C4-2B (cell line): Measurements from ENCODE around the gene SLC3A2.

ENCODE experiments used
- ZFX ChIP-seq: fragments of 450-650 bp; IDR thresholded peaks from 2 replicates; pipeline ENCODE4 v1.6.1; 2017
- TF ChIP-seq, protein P1 (sequence below): fragments of 450-650 bp; conservative IDR thresholded peaks from 2 replicates; pipeline ENCODE4 v1.5.1; 2017; ENCODE audit warnings: mild to moderate bottlenecking

DNA sequence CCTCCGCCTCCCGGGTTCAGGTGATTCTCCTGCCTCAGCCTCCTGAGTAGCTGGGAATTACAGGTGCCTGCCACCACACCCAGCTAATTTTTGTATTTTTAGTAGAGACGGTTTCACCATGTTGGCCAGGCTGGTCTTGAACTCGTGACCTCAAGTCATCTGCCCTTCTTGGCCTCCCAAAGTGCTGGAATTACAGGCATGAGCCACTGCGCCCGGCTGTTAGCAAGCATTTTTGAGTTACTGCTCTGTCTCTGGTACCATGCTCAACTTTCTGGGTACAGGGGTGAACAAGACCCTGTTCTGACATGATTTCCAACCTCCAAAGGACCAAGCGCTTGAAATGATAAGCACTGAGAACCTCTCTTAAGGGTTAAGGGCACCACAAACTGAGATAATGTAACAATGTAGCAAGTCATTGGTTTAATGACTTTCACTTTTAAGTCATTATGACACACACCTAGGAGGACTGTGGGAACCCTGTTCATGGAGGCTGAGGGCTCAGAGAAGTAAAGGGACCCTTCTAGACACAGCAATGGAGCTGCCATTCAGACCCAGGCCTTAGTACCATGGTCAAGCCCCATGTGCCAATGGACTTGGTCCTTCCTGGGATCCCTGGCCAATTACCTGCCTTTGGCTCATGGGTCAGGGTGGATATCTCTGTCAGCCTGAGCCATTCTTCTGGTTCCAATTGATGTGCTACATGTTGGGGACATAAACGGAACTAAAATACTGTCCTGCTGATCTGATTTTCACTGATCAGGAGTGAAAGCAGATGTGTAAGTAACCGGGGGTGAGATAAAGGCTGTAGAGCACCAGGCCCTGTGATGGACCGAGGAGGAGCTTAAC lies 11.6 kb downstream of the SLC3A2 start:
- TF ChIP-seq, protein P1, sequence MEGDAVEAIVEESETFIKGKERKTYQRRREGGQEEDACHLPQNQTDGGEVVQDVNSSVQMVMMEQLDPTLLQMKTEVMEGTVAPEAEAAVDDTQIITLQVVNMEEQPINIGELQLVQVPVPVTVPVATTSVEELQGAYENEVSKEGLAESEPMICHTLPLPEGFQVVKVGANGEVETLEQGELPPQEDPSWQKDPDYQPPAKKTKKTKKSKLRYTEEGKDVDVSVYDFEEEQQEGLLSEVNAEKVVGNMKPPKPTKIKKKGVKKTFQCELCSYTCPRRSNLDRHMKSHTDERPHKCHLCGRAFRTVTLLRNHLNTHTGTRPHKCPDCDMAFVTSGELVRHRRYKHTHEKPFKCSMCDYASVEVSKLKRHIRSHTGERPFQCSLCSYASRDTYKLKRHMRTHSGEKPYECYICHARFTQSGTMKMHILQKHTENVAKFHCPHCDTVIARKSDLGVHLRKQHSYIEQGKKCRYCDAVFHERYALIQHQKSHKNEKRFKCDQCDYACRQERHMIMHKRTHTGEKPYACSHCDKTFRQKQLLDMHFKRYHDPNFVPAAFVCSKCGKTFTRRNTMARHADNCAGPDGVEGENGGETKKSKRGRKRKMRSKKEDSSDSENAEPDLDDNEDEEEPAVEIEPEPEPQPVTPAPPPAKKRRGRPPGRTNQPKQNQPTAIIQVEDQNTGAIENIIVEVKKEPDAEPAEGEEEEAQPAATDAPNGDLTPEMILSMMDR = no peak
- TF ChIP-seq ZFX = no peak
